ENCODE measurements around the gene GLP1R. TPM values are rescaled to one million over a fixed set of nuclear protein-coding genes. Genes with fewer than 3 reads are reported as not detected.

GLP1R gene
- polyA plus RNA-seq, 2 of the 4 experiments (the other 2 are of a cell fraction), result not detected

DNA sequence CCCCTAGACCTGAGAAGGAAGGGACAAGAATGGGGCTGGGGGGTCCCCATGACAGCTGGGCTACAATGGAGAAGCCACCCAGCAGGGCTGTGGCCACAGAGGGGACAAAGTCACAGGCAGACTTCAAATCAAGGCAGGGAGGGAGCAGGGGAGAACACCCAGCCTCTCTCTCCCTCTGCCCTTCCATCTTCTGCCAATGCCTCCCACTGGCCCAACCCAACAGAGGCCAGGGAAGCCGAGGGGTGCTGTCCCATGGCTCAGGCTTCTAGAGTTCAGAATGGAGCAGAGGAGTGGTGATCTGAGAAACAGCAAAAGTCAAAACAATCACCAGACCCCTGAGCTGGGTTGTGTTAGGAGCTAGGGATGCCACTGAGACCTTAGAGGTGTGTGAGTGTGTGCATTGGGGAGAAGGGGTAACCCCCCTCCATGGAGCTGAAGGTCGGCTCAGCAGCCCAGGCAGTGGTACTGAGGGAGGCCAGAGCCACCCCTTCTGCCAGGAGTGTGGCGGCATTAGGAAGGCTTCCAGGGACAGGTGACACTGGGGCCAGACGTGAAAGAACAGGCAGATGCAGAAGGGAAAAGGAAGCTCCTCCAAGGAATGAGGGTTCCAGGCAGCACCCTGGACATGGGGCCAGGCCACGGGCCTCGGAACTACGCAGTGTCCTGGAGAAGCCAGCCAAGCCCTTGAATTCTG lies 12.0 kb downstream of the GLP1R start:
- ATAC-seq (no peak), DNase-seq (ENCODE audit: low read depth in 1 of 2, low spot score in 1 of 2) (no peak), FAIRE-seq (no peak)
- Histone ChIP-seq H3K4me3 (no peak overlapping the region), H3K27ac (no peak overlapping the region), H3K4me1 (no peaks in the 10 kb centered on the region), H3K9me3 (no peaks in the 10 kb centered on the region), H3K4me2 (no peak overlapping the region)
- TF ChIP-seq KDM5A (IDR thresholded peaks at IDR 0.05) (no peak), JUN (IDR thresholded peaks at IDR 0.05) (no peak), ZSCAN20 (CRISPR knock-in tag; IDR thresholded peaks at IDR 0.05) (no peak), NFE2L2 (conservative IDR thresholded peaks at IDR 0.05; ENCODE audit: low read length) (no peak), CEBPB (IDR thresholded peaks at IDR 0.05) (no peak), HOXA7 (CRISPR knock-in tag; IDR thresholded peaks at IDR 0.05) (no peak), HDAC2 (IDR thresholded peaks at IDR 0.05) (no peak), CBX2 (IDR thresholded peaks at IDR 0.05; ENCODE audit: borderline replicate concordance, low read depth) (no peak), EP300 (IDR thresholded peaks at IDR 0.05) (no peak), PHF8 (IDR thresholded peaks at IDR 0.05; ENCODE audit: borderline replicate concordance, low read depth) (no peak), POLR2AphosphoS2 (conservative IDR thresholded peaks at IDR 0.05; ENCODE audit: low read length) (no peak), MAZ (IDR thresholded peaks at IDR 0.05; ENCODE audit: borderline replicate concordance, low read depth, low read length) (no peak), REST (IDR thresholded peaks at IDR 0.05) (no peak), POLR2A (IDR thresholded peaks at IDR 0.05; ENCODE audit: low read length) (no peak), EHMT2 (IDR thresholded peaks at IDR 0.05; ENCODE audit: low read depth) (no peak), NR3C1 (IDR thresholded peaks at IDR 0.05) (no peak), RARB (CRISPR knock-in tag; IDR thresholded peaks at IDR 0.05) (no peak), GATA3 (IDR thresholded peaks at IDR 0.05; ENCODE audit: borderline replicate concordance) (no peak)
- TF ChIP-seq, protein P1, sequence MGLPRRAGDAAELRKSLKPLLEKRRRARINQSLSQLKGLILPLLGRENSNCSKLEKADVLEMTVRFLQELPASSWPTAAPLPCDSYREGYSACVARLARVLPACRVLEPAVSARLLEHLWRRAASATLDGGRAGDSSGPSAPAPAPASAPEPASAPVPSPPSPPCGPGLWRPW (IDR thresholded peaks at IDR 0.05), result no peak
- TF ChIP-seq, protein P2, sequence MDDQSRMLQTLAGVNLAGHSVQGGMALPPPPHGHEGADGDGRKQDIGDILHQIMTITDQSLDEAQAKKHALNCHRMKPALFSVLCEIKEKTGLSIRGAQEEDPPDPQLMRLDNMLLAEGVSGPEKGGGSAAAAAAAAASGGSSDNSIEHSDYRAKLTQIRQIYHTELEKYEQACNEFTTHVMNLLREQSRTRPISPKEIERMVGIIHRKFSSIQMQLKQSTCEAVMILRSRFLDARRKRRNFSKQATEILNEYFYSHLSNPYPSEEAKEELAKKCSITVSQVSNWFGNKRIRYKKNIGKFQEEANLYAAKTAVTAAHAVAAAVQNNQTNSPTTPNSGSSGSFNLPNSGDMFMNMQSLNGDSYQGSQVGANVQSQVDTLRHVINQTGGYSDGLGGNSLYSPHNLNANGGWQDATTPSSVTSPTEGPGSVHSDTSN (IDR thresholded peaks at IDR 0.05), result no peak
- ChIA-PET CTCF (no interaction called here), POLR2A (no interaction called here)
- 16% methylated on average over 6 of the region's 7 CpGs for WGBS (ENCODE audit: missing lambda C conversion rate)

GRCh38 chr6:39061182-39061581 lies 12.6 kb downstream of the GLP1R start:
- TF ChIP-seq EHF (CRISPR knock-in tag; IDR thresholded peaks at IDR 0.05), result no peak
- TF ChIP-seq POLR2A (IDR thresholded peaks at IDR 0.05; ENCODE audit: low read length), result no peak
- no peak for TF ChIP-seq RARB (CRISPR knock-in tag; IDR thresholded peaks at IDR 0.05)
- TF ChIP-seq MAFK (IDR thresholded peaks at IDR 0.05; ENCODE audit: partially characterized antibody), result no peak
- TF ChIP-seq RAD21 (conservative IDR thresholded peaks at IDR 0.05 in 1 of 2, IDR thresholded peaks at IDR 0.05 in 1 of 2), result no peak
- no peak for TF ChIP-seq BHLHE40 (IDR thresholded peaks at IDR 0.05; ENCODE audit: low read depth, low read length)
- TF ChIP-seq RCOR1 (IDR thresholded peaks at IDR 0.05; ENCODE audit: low read depth, low read length), result no peak
- no peak for TF ChIP-seq EHMT2 (IDR thresholded peaks at IDR 0.05; ENCODE audit: low read depth)
- TF ChIP-seq POLR2AphosphoS2 (conservative IDR thresholded peaks at IDR 0.05; ENCODE audit: low read length), result no peak
- no peak for TF ChIP-seq KDM5A (IDR thresholded peaks at IDR 0.05)
- no peak for TF ChIP-seq CBX8 (IDR thresholded peaks at IDR 0.05)
- no peaks in the 10 kb centered on the region for H3K9me3 ChIP-seq
- ATAC-seq (no peak), FAIRE-seq (no peak), DNase-seq (ENCODE audit: low read depth in 1 of 2, low spot score in 1 of 2) (no peak)
- no peak overlapping the region for H3K4me2 ChIP-seq
- H3K4me1 ChIP-seq, result no peaks in the 10 kb centered on the region
- POLR2A ChIA-PET, result no interaction called here
- no peak overlapping the region for H3K4me3 ChIP-seq
- 11% methylated on average over 6 of the region's 6 CpGs for WGBS (ENCODE audit: missing lambda C conversion rate)
- no peak overlapping the region for H3K27ac ChIP-seq
- CTCF ChIA-PET, result no interaction called here

All from A549 (cell line).